Adrenal gland (tissue), 12 donors: ENCODE results near the gene DCAF15. TPM values are rescaled to one million over a fixed set of nuclear protein-coding genes. Genes with fewer than 3 reads are reported as not detected.

Experiments
- DNase-seq, 7 donors: peaks; one replicate each; pipeline ENCODE4 v3.0.0-alpha.2; 2019 to 2020
- H3K27ac ChIP-seq, 5 donors: fragments of 200-600 bp; sonication (generic) in 4 of 5; 1 replicate in 3 of 5; 2 replicates in 2 of 5; pipeline versions ENCODE4 v1.5.1 to v1.8.0; 2016 to 2020; ENCODE audit warnings: mild to moderate bottlenecking in 1 of 5
- H3K27me3 ChIP-seq: fragments of 200-600 bp; 2 replicates; pipeline ENCODE4 v1.8.0; 2021
- H3K36me3 ChIP-seq, 2 donors: fragments of 200-600 bp; replicated peaks in 1 of 2; 1 replicate in 1 of 2; 2 replicates in 1 of 2; pipeline versions ENCODE4 v1.5.1 to v1.8.0; 2018 to 2022
- H3K4me1 ChIP-seq, 2 donors: fragments of 200-600 bp; replicated peaks in 1 of 2; 1 replicate in 1 of 2; 2 replicates in 1 of 2; pipeline versions ENCODE4 v1.5.1 to v1.8.0; 2018 to 2021
- H3K4me3 ChIP-seq, 4 donors: fragments of 200-600 bp; sonication (generic) in 3 of 4; one replicate each; pipeline ENCODE4 v1.5.1; 2016 to 2018
- H3K9me3 ChIP-seq, 3 donors: fragments of 200-600 bp; sonication (generic) in 1 of 3; replicated peaks in 1 of 3; 1 replicate in 2 of 3; 2 replicates in 1 of 3; pipeline versions ENCODE4 v1.5.1 to v1.8.0; 2016 to 2021
- CTCF ChIP-seq, 6 experiments: fragments of 450-650 bp in 4 of 6; fragments of 200-600 bp in 2 of 6; sonication (generic) in 1 of 6; IDR thresholded peaks; 1 replicate in 5 of 6; 2 replicates in 1 of 6; pipeline versions ENCODE4 v1.5.1 to v1.8.0; 2016 to 2021; ENCODE audit warnings: antibody characterized with exemption in 6 of 6, mild to moderate bottlenecking in 2 of 6, moderate library complexity in 1 of 6
- POLR2A ChIP-seq, 2 donors: fragments of 450-650 bp; IDR thresholded peaks; one replicate each; pipeline ENCODE4 v1.6.1; 2017; ENCODE audit warnings: antibody characterized with exemption in 2 of 2, mild to moderate bottlenecking in 2 of 2, moderate library complexity in 1 of 2
- WGBS, 4 donors: extraction: QIAGEN DNeasy Blood & Tissue Kit in 2 of 4; methylation state at CpG; one replicate each; pipeline versions ENCODE4 v1.1.5 to v1.1.7; 2013 to 2017; 5-methylcytosine and 5-hydroxymethylcytosine counted together
- intact Hi-C, 2 donors: fragments of 100-400 bp; cut with DNase I; formaldehyde crosslinking; loops; one replicate each; pipeline versions ENCODE4 v1.14.1 to v1.15.0; 2022 to 2023
- polyA plus RNA-seq, 3 donors: library from polyadenylated mRNA; stranded (reverse); fragments of 200-250 nt in 2 of 3; fragments of 350-450 nt in 1 of 3; fragmentation: Illumina TruSeq in 1 of 3; extraction: RNeasy Lipid Tissue Mini Kit (QIAGEN cat#74804) in 1 of 3; gene quantifications; one replicate each; pipeline ENCODE4 v1.2.3, GENCODE V29; 2013 to 2014
- total RNA-seq, 9 donors: library from RNA; depleted of rRNA in 4 of 9; stranded (reverse); fragments of >200 nt in 4 of 9; fragments of 120-200 nt in 1 of 9; fragmentation: NEBNext Ultra II Directional in 1 of 9; extraction: Animal tissue kit (Norgen Biotek cat#: 25700) in 1 of 9; gene quantifications; one replicate each; pipeline versions ENCODE4 v1.1.0 to v1.2.4, GENCODE V29; 2013 to 2023
- donor health status: healthy with polysubstance abuse.
- donor health status: Bipolar disorder and iron deficiency.
- donor health status: DM: yes; HTN: yes; CAD: no.
- donor health status: DM: no; HTN: no; CAD: no.
- donor health status: DM: no; HTN: no; CAD: no.
- donor health status: DM: yes; HTN: yes; CAD: no.

DCAF15 gene
- total and polyA plus RNA-seq, 12 donors = 6.7 to 147 (median 13.5) TPM

GRCh38 chr19:13963603-13964105, 11.3 kb downstream of the DCAF15 start:
- Histone ChIP-seq H3K4me1 (no peaks in the 10 kb centered on the region), H3K4me3 (no peak overlapping the region), H3K27ac (no peak overlapping the region), H3K9me3 (no peaks in the 10 kb centered on the region), H3K27me3 (no peaks in the 10 kb centered on the region), H3K36me3 (peaks cover 0 to 74% of the 10 kb centered on the region in 2 donors)
- no peak for TF ChIP-seq CTCF (IDR thresholded peaks at IDR 0.05)
- TF ChIP-seq POLR2A (IDR thresholded peaks at IDR 0.05) = no peak
- WGBS, 4 donors = 86 to 95% (median 90%) methylated on average over 15 to 48 of the region's 48 CpGs
- DNase-seq = no peak
- intact Hi-C loops = no loop called here

DNA sequence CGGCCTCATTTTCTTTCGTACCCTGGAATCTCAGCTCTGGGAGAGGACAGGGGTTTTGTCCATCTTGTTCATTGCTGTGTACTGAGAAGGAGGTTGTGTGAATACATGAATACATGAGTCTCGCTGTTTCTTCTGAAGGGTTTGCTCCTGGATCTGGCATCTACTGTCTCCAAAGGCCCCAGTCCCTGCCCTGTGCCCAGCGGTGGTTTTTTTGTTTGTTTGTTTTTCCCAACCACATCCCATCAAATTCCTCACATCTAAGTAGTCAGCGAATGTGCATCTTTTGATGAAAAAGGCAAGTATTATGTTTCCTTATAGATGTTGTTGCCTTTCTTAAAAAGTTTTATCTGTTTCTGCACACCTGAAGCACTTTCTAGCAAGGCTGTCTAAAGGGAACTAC, 12.5 kb downstream of the DCAF15 start:
- no peaks in the 10 kb centered on the region for H3K9me3 ChIP-seq
- intact Hi-C loops = no loop called here
- H3K27me3 ChIP-seq = no peaks in the 10 kb centered on the region
- TF ChIP-seq CTCF (IDR thresholded peaks at IDR 0.05) (no peak), POLR2A (IDR thresholded peaks at IDR 0.05) (no peak)
- no peaks in the 10 kb centered on the region for H3K4me1 ChIP-seq
- peaks cover 0 to 78% of the 10 kb centered on the region in 2 donors for H3K36me3 ChIP-seq
- no peak overlapping the region for H3K27ac ChIP-seq
- 92 to 99% (median 95%) methylated on average over 5 of the region's 5 CpGs for WGBS, 4 donors
- no peak overlapping the region for H3K4me3 ChIP-seq
- DNase-seq = no peak

GRCh38 chr19:13965377-13965896, 13.1 kb downstream of the DCAF15 start:
- no peak for TF ChIP-seq CTCF (IDR thresholded peaks at IDR 0.05)
- no peak for TF ChIP-seq POLR2A (IDR thresholded peaks at IDR 0.05)
- Histone ChIP-seq H3K36me3 (peaks cover 0 to 77% of the 10 kb centered on the region in 2 donors), H3K4me1 (no peaks in the 10 kb centered on the region), H3K27ac (no peak overlapping the region), H3K9me3 (no peaks in the 10 kb centered on the region), H3K27me3 (no peaks in the 10 kb centered on the region), H3K4me3 (no peak overlapping the region)
- DNase-seq = no peak
- 91 to 94% (median 93%) methylated on average over 13 to 24 of the region's 24 CpGs for WGBS, 4 donors
- intact Hi-C loops = no loop called here

GRCh38 chr19:13965926-13966683, 13.8 kb downstream of the DCAF15 start:
- peaks cover 0 to 71% of the 10 kb centered on the region in 2 donors for H3K36me3 ChIP-seq

More at GRCh38 chr19:13965926-13966683, 13.8 kb downstream of the DCAF15 start:
- DNase-seq = no peak
- no peaks in the 10 kb centered on the region for H3K9me3 ChIP-seq
- WGBS, 4 donors = 90 to 100% (median 93%) methylated on average over 4 to 20 of the region's 20 CpGs; no CpG with 5 or more reads in 1 of the 4 donors
- H3K4me3 ChIP-seq = no peak overlapping the region
- no peaks in the 10 kb centered on the region for H3K4me1 ChIP-seq
- TF ChIP-seq POLR2A (IDR thresholded peaks at IDR 0.05) (no peak), CTCF (IDR thresholded peaks at IDR 0.05) (no peak)
- intact Hi-C loops = no loop called here
- no peak overlapping the region for H3K27ac ChIP-seq
- H3K27me3 ChIP-seq = no peaks in the 10 kb centered on the region
